GM12864 (cell line): ENCODE measurements around the gene DOP1A.

Experiments
- DNase-seq: peaks from one replicate; pipeline ENCODE4 v3.0.0-alpha.2; 2011; ENCODE audit warnings: low read depth
- H3K4me3 ChIP-seq: 2 replicates; pipeline ENCODE4 v1.5.1; 2011; ENCODE audit warnings: mild to moderate bottlenecking, low read depth, low read length, control low read depth
- TF ChIP-seq, protein P1 (sequence below): IDR thresholded peaks from 2 replicates; pipeline ENCODE4 v1.5.1; 2011; ENCODE audit warnings: low read depth, mild to moderate bottlenecking, moderate library complexity, low read length, control low read depth, inconsistent platforms; ENCODE audit errors: missing control alignments

The DOP1A gene

DNA sequence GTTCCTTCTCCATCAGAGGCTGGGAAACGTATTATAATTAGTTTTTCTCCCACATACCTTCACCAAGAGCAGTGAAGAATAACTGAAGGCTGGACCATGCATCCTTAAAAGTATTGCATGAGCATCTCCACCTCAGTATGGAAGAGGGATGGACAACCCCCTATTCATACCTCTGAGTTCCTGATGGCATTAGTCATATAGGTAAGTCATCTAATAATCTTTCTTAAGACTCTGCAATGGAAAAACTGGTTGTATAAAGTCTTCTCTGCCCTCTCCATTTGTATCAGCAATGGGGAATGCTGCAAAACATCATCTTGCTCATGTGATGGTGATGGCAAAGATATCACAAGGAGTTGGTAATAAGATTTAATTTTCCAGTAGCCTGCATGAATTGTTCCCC is 101.1 kb downstream of the DOP1A start:
- TF ChIP-seq, protein P1, sequence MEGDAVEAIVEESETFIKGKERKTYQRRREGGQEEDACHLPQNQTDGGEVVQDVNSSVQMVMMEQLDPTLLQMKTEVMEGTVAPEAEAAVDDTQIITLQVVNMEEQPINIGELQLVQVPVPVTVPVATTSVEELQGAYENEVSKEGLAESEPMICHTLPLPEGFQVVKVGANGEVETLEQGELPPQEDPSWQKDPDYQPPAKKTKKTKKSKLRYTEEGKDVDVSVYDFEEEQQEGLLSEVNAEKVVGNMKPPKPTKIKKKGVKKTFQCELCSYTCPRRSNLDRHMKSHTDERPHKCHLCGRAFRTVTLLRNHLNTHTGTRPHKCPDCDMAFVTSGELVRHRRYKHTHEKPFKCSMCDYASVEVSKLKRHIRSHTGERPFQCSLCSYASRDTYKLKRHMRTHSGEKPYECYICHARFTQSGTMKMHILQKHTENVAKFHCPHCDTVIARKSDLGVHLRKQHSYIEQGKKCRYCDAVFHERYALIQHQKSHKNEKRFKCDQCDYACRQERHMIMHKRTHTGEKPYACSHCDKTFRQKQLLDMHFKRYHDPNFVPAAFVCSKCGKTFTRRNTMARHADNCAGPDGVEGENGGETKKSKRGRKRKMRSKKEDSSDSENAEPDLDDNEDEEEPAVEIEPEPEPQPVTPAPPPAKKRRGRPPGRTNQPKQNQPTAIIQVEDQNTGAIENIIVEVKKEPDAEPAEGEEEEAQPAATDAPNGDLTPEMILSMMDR: no peak
- H3K4me3 ChIP-seq: no peak overlapping the region
- no peak for DNase-seq

DNA sequence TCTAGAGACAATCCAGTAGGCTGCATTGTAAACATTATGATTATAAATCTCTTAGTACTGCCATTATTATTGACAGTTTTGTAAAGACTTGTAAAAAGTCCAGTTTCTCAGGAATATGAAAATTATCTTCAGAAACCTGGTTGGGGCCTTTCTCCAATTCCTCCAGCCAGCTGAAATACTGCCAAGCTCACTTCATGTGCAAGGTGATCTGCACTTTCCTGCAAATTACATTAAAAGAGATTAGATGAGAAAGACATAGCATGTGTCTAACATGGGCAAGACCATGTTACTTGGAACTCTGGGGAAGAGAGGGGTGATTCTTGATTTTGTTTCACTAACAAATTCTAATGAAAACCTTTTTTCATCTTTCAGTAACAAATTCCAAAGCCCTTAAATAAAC is 101.6 kb downstream of the DOP1A start:
- DNase-seq: no peak
- H3K4me3 ChIP-seq: no peak overlapping the region
- TF ChIP-seq, protein P1: no peak

GRCh38 chr6:83169511-83169910 is 102.0 kb downstream of the DOP1A start:
- TF ChIP-seq, protein P1: no peak
- H3K4me3 ChIP-seq: no peak overlapping the region
- no peak for DNase-seq

- no peak for DNase-seq
- no peak overlapping the region for H3K4me3 ChIP-seq
- TF ChIP-seq, protein P1: no peak
These were observed 108.8 kb downstream of the DOP1A start for GRCh38 chr6:83176246-83176645.

DNA sequence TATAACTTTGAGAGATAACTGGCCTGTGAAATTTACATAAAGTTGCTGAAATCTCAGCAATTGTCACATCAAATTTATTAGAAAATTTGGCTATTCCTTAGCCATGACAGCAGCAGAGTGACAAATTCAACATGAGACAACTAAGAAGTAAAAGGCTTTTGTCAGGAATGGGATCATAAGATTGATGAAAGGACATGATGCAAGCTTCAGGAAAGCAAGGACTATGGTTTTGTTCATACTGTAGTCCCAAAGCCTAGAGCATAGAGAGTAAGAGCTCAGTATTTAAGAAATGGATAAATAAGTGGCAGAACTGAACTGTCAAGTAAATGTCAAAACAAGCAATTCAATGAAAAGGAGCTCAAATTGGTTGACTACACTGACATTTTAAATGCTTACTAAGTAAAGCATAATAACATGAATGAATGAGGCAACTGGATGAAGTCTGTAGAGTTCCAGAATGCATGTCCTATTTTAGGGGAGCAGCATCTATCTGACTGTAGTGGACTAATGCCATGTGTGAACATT is 113.0 kb downstream of the DOP1A start:
- no peak overlapping the region for H3K4me3 ChIP-seq
- TF ChIP-seq, protein P1: no peak
- DNase-seq: no peak

DNA sequence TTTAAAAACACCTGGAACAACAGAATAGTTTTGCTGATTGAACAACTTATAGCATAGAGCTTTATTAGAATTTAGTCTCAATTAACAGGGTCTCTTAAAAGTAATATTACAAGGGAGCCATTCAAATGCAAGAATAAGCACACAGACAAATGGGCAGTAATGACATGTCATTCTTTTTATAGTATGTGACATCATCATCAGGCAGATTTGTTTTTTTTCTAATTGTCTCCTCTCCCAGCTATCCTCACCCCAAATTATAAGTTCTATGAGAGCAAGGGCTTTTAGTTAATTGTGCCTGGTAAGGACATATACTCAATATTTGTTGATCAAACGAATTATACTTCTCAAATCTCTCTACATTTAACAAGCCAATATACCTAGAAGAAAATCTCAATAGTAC is 114.6 kb downstream of the DOP1A start:
- DNase-seq: no peak
- H3K4me3 ChIP-seq: no peak overlapping the region
- TF ChIP-seq, protein P1: no peak

DNA sequence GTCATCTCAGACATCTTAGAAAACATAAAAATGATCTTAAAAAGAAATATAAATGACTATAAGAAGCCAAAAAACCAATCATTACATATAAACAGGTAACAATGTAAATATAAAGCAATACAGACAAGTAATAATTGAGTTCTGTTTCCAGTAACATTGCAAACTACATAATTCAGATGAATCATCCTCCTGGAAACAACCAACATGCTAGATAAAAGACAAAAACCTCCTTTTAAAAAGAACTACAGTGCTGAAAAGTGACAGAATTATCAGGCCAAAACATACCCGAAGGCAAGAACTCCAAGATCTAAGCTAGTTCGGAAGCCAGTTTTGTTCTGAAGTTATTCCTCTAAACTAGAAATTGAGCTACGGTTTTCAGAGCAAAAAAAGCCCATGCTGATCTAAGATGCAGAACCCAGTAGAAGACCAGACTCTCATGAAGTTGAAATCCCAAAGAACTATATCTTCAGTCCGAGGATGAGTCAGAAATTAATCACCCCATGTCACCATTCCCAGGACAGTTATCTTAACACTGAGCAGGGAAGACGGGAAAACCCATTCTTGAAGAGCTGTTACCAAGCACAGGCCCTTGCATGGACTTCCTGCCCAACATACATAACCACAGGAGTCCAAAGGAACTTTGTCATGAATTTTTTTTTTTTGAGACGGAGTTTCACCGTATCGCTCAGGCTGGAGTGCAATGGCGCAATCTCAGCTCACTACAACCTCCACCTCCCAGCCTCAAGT is 115.8 kb downstream of the DOP1A start:
- DNase-seq: no peak
- TF ChIP-seq, protein P1: no peak
- no peak overlapping the region for H3K4me3 ChIP-seq
